SK-N-SH (cell line): ENCODE data around the gene RPL37A.

Source experiments
- EP300 ChIP-seq, 2 experiments: IDR thresholded peaks; 2 replicates each; pipeline versions ENCODE4 v1.4.0 to v1.6.1; 2012; ENCODE audit warnings: borderline replicate concordance in 1 of 2, low read depth in 1 of 2, low read length in 1 of 2
- EZH2phosphoT487 ChIP-seq: fragments of 200-600 bp; sonication (generic); IDR thresholded peaks from 2 replicates; pipeline ENCODE4 v1.6.1; 2017; ENCODE audit warnings: low read depth, mixed run types, mild to moderate bottlenecking, antibody characterized with exemption, moderate library complexity, borderline replicate concordance
- FOXJ3 ChIP-seq: sonication (generic); formaldehyde crosslinking; IDR thresholded peaks from 2 replicates; pipeline ENCODE4 v1.5.1; 2020; ENCODE audit warnings: mild to moderate bottlenecking, missing genetic modification reagents
- JUND ChIP-seq: IDR thresholded peaks from 2 replicates; pipeline ENCODE4 v1.4.0; 2012
- POLR2AphosphoS5 ChIP-seq: IDR thresholded peaks from 2 replicates; pipeline ENCODE4 v1.6.1; 2012; ENCODE audit warnings: low read depth, low read length
- TAF1 ChIP-seq: IDR thresholded peaks from 2 replicates; pipeline ENCODE4 v1.6.1; 2012; ENCODE audit warnings: low read depth, mild to moderate bottlenecking, low read length, moderate library complexity, borderline replicate concordance
- TF ChIP-seq, protein P1 (sequence below): fragments of 150-350 bp; IDR thresholded peaks from 2 replicates; pipeline ENCODE4 v1.6.1; 2017; ENCODE audit warnings: antibody characterized with exemption, low read length, low read depth, borderline replicate concordance
- TF ChIP-seq, protein P2 (sequence below): fragments of 200-600 bp; sonication (generic); IDR thresholded peaks from 2 replicates; pipeline ENCODE4 v1.6.1; 2017; ENCODE audit warnings: antibody characterized with exemption, mild to moderate bottlenecking, moderate library complexity

DNA sequence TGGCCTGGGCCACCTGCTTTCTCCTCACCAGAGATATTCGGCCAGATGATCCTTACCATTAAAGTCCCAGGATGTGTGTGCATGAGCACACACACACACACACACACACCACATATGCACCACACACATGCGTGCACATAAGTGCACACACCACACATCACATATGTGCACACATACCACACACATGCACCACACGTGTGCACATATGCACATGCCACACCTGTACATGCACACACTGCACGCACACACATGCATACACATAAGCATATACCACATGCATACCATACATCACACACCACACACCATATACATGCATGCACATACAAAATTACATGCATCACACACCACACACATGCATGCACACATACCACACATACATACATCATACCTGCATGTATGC is 38.7 kb downstream of the RPL37A start:
- TF ChIP-seq EP300 (IDR thresholded peaks at IDR 0.05; ENCODE audit: borderline replicate concordance in 1 of 2, low read depth in 1 of 2, low read length in 1 of 2) = no peak
- TF ChIP-seq JUND = no peak
- no peak for TF ChIP-seq FOXJ3
- TF ChIP-seq, protein P1, sequence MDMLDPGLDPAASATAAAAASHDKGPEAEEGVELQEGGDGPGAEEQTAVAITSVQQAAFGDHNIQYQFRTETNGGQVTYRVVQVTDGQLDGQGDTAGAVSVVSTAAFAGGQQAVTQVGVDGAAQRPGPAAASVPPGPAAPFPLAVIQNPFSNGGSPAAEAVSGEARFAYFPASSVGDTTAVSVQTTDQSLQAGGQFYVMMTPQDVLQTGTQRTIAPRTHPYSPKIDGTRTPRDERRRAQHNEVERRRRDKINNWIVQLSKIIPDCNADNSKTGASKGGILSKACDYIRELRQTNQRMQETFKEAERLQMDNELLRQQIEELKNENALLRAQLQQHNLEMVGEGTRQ = no peak
- TF ChIP-seq, protein P2, sequence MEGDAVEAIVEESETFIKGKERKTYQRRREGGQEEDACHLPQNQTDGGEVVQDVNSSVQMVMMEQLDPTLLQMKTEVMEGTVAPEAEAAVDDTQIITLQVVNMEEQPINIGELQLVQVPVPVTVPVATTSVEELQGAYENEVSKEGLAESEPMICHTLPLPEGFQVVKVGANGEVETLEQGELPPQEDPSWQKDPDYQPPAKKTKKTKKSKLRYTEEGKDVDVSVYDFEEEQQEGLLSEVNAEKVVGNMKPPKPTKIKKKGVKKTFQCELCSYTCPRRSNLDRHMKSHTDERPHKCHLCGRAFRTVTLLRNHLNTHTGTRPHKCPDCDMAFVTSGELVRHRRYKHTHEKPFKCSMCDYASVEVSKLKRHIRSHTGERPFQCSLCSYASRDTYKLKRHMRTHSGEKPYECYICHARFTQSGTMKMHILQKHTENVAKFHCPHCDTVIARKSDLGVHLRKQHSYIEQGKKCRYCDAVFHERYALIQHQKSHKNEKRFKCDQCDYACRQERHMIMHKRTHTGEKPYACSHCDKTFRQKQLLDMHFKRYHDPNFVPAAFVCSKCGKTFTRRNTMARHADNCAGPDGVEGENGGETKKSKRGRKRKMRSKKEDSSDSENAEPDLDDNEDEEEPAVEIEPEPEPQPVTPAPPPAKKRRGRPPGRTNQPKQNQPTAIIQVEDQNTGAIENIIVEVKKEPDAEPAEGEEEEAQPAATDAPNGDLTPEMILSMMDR = no peak
- no peak for TF ChIP-seq POLR2AphosphoS5
- TF ChIP-seq TAF1 = no peak
- no peak for TF ChIP-seq EZH2phosphoT487
